HCT116 (cell line): Measurements from ENCODE around the gene TIMM50. TPM values are rescaled to one million over a fixed set of nuclear protein-coding genes. Genes with fewer than 3 reads are reported as not detected.

Experiments
- ATAC-seq: fragments of 200-7000 bp; cut with Tn5 transposase; 2 replicates; pipeline ENCODE4 v1.9.1; 2020; ENCODE audit warnings: mild to moderate bottlenecking, moderate library complexity
- BruUV-seq: library from RNA; stranded (reverse); fragments of 400-500 nt; replicated peaks from 2 replicates; lab custom pipeline; 2021; lab: Mats Ljungman, UMichigan
- CTCF ChIA-PET: fragments of 300-600 bp; sonication (Branson Sonifier 250); formaldehyde crosslinking; loops from one replicate; lab custom pipeline; 2021; ENCODE audit warnings: antibody characterized with exemption; lab: Charles Lee
- POLR2A ChIA-PET: fragments of 300-600, 350-600 bp; sonication (Branson Sonifier 250); formaldehyde crosslinking; loops from one replicate; lab custom pipeline; 2021; ENCODE audit warnings: antibody characterized with exemption; lab: Charles Lee
- RAD21 ChIA-PET, 2 experiments: fragments of 300-600 bp; sonication (Branson Sonifier 250); formaldehyde crosslinking; loops; one replicate each; lab custom pipeline; 2023; ENCODE audit warnings: low total read pairs in 2 of 2; ENCODE audit not compliant: uncharacterized antibody in 2 of 2, unreplicated experiment in 2 of 2, low non-redundant PET in 1 of 2; lab: Charles Lee
- DNase-seq: peaks from one replicate; pipeline ENCODE4 v3.0.0-alpha.2; 2010; ENCODE audit warnings: low read depth, low spot score
- H2AFZ ChIP-seq: fragments of 200-600 bp; shearing (Covaris generic), sonication (generic); 2 replicates; pipeline ENCODE4 v1.6.1; 2017; ENCODE audit warnings: low read depth, mixed run types, mixed read lengths, antibody characterized with exemption, low read length; ENCODE audit not compliant: poor library complexity, severe bottlenecking
- H3K27ac ChIP-seq: 2 replicates; pipeline ENCODE4 v1.5.1; 2012; ENCODE audit warnings: low read depth, low read length
- H3K27me3 ChIP-seq: fragments of 200-600 bp; sonication (generic); 2 replicates; pipeline ENCODE4 v1.6.1; 2016; ENCODE audit warnings: mixed run types, low read length, mixed read lengths; ENCODE audit not compliant: insufficient read depth
- H3K36me3 ChIP-seq, 2 experiments: fragments of 200-500 bp in 1 of 2; fragments of 200-600 bp in 1 of 2; sonication (Bioruptor generic) in 1 of 2; sonication (generic) in 1 of 2; 2 replicates each; pipeline versions ENCODE4 v1.5.1 to v1.6.1; 2014 to 2016; ENCODE audit warnings: low read length in 2 of 2, inconsistent platforms in 1 of 2, mixed read lengths in 1 of 2, mixed run types in 1 of 2; ENCODE audit not compliant: insufficient read depth in 2 of 2, control insufficient read depth in 1 of 2
- H3K4me1 ChIP-seq, 2 experiments: fragments of 200-600 bp in 1 of 2; sonication (generic) in 1 of 2; 2 replicates each; pipeline versions ENCODE4 v1.5.1 to v1.6.1; 2012 to 2017; ENCODE audit warnings: low read length in 2 of 2, inconsistent platforms in 1 of 2, mild to moderate bottlenecking in 1 of 2, mixed read lengths in 1 of 2, mixed run types in 1 of 2, moderate library complexity in 1 of 2; ENCODE audit not compliant: insufficient read depth in 2 of 2, control insufficient read depth in 1 of 2
- H3K4me2 ChIP-seq: fragments of 200-600 bp; sonication (generic); 2 replicates; pipeline ENCODE4 v1.6.1; 2017; ENCODE audit warnings: mixed run types, low read length, mixed read lengths
- H3K4me3 ChIP-seq, 2 experiments: fragments of 200-600 bp in 1 of 2; sonication (generic) in 1 of 2; replicated peaks in 1 of 2; 2 replicates each; pipeline ENCODE4 v1.5.1; 2011 to 2016; ENCODE audit warnings: low read length in 2 of 2, control low read depth in 1 of 2, low read depth in 1 of 2, mild to moderate bottlenecking in 1 of 2, mixed read lengths in 1 of 2, mixed run types in 1 of 2
- H3K79me2 ChIP-seq: fragments of 200-600 bp; sonication (generic); 2 replicates; pipeline ENCODE4 v1.6.1; 2017; ENCODE audit warnings: mild to moderate bottlenecking, mixed run types, low read length, moderate library complexity, mixed read lengths; ENCODE audit not compliant: insufficient read depth
- H3K9ac ChIP-seq: fragments of 200-600 bp; sonication (generic); 2 replicates; pipeline ENCODE4 v1.6.1; 2016; ENCODE audit warnings: low read length, mixed read lengths
- H3K9me2 ChIP-seq: fragments of 200-600 bp; sonication (generic), shearing (Covaris generic); 2 replicates; pipeline ENCODE4 v1.6.1; 2017; ENCODE audit warnings: mixed run types, mild to moderate bottlenecking, moderate library complexity; ENCODE audit not compliant: insufficient read depth
- H3K9me3 ChIP-seq, 2 experiments: fragments of 200-500 bp in 1 of 2; fragments of 200-600 bp in 1 of 2; sonication (Bioruptor generic) in 1 of 2; sonication (generic) in 1 of 2; 2 replicates each; pipeline ENCODE4 v1.6.1; 2014 to 2017; ENCODE audit warnings: low read length in 2 of 2, mixed read lengths in 2 of 2, inconsistent platforms in 1 of 2, low read depth in 1 of 2, mild to moderate bottlenecking in 1 of 2, mixed run types in 1 of 2, moderate library complexity in 1 of 2; ENCODE audit not compliant: control insufficient read depth in 1 of 2, insufficient read depth in 1 of 2
- H4K20me1 ChIP-seq: fragments of 200-600 bp; sonication (generic), shearing (Covaris generic); 2 replicates; pipeline ENCODE4 v1.6.1; 2017; ENCODE audit warnings: mixed run types, mild to moderate bottlenecking, moderate library complexity; ENCODE audit not compliant: insufficient read depth
- ATF3 ChIP-seq: IDR thresholded peaks from 2 replicates; pipeline ENCODE4 v1.6.1; 2012
- CBX3 ChIP-seq: IDR thresholded peaks from 2 replicates; pipeline ENCODE4 v1.6.1; 2012; ENCODE audit warnings: low read depth
- CEBPB ChIP-seq: IDR thresholded peaks from 2 replicates; pipeline ENCODE4 v1.6.1; 2012; ENCODE audit warnings: low read depth
- EGR1 ChIP-seq: IDR thresholded peaks from 2 replicates; pipeline ENCODE4 v1.6.1; 2012; ENCODE audit warnings: low read depth
- ELF1 ChIP-seq: IDR thresholded peaks from 2 replicates; pipeline ENCODE4 v1.6.1; 2012; ENCODE audit warnings: low read depth, borderline replicate concordance
- EZH2phosphoT487 ChIP-seq: fragments of 200-600 bp; IDR thresholded peaks from 2 replicates; pipeline ENCODE4 v1.6.1; 2018; ENCODE audit warnings: antibody characterized with exemption, borderline replicate concordance
- FOSL1 ChIP-seq: IDR thresholded peaks from 2 replicates; pipeline ENCODE4 v1.6.1; 2012; ENCODE audit warnings: low read depth
- MAX ChIP-seq: IDR thresholded peaks from 2 replicates; pipeline ENCODE4 v1.6.1; 2012
- POLR2A ChIP-seq: IDR thresholded peaks from 2 replicates; pipeline ENCODE4 v1.7.0; 2011; ENCODE audit warnings: borderline replicate concordance; ENCODE audit not compliant: insufficient read depth, insufficient read length; ENCODE audit errors: extremely low read depth
- POLR2AphosphoS5 ChIP-seq: IDR thresholded peaks from 2 replicates; pipeline ENCODE4 v1.6.1; 2011; ENCODE audit warnings: mild to moderate bottlenecking, low read depth, low read length, moderate library complexity
- RAD21 ChIP-seq: IDR thresholded peaks from 2 replicates; pipeline ENCODE4 v1.6.1; 2012; ENCODE audit warnings: low read depth, mild to moderate bottlenecking
- SIN3A ChIP-seq: IDR thresholded peaks from 2 replicates; pipeline ENCODE4 v1.6.1; 2012; ENCODE audit warnings: low read depth
- SP1 ChIP-seq: IDR thresholded peaks from 2 replicates; pipeline ENCODE4 v1.6.1; 2012; ENCODE audit warnings: low read depth
- SRF ChIP-seq: IDR thresholded peaks from 2 replicates; pipeline ENCODE4 v1.6.1; 2012; ENCODE audit warnings: low read depth
- TCF7L2 ChIP-seq: IDR thresholded peaks from 2 replicates; pipeline ENCODE4 v1.7.0; 2011; ENCODE audit warnings: borderline replicate concordance, inconsistent platforms; ENCODE audit not compliant: insufficient read depth, insufficient read length; ENCODE audit errors: extremely low read depth
- YY1 ChIP-seq: IDR thresholded peaks from 2 replicates; pipeline ENCODE4 v1.6.1; 2011; ENCODE audit warnings: low read length, low read depth, moderate library complexity, mild to moderate bottlenecking; ENCODE audit not compliant: insufficient replicate concordance; ENCODE audit errors: extremely low read depth
- ZBTB33 ChIP-seq: IDR thresholded peaks from 2 replicates; pipeline ENCODE4 v1.6.1; 2011; ENCODE audit warnings: mild to moderate bottlenecking, low read length, moderate library complexity; ENCODE audit not compliant: insufficient replicate concordance; ENCODE audit errors: extremely low read depth
- ZNF274 ChIP-seq: fragments of 200-500 bp; sonication (Bioruptor generic); IDR thresholded peaks from 2 replicates; pipeline ENCODE4 v1.6.1; 2014; ENCODE audit warnings: mild to moderate bottlenecking, low read depth, low read length, inconsistent platforms
- intact Hi-C: fragments of 100-400 bp; cut with micrococcal nuclease; formaldehyde crosslinking; loops from 2 replicates; pipeline ENCODE4 v1.10.0; 2022
- total RNA-seq: library from RNA; stranded (reverse); gene quantifications from one replicate; pipeline ENCODE4 v1.2.1, GENCODE V29; 2021; ENCODE audit not compliant: unreplicated experiment

The TIMM50 gene
- total RNA-seq, 1 experiment from 2014 or later: 111 TPM

GRCh38 chr19:39434123-39435076, 46.2 kb upstream of the TIMM50 start:
- H3K4me3 ChIP-seq: peak overlapping the region; percentile 98 to 99
- H4K20me1 ChIP-seq: peaks cover 13% of the 10 kb centered on the region; the same call in 1 of the 2 replicates
- H3K9me2 ChIP-seq: no peaks in the 10 kb centered on the region
- ChIA-PET RAD21 (no interaction called here), POLR2A (interaction anchor here (0.8 to 2.6 kb wide), 10 partner anchors 9 to 92 kb away, joined by 3 to 35 read pairs (median 18); partner anchors contain the start of genes MED29, PAF1, SAMD4B and SUPT5H), CTCF (no interaction called here)
- peaks cover 36% of the 10 kb centered on the region for H3K79me2 ChIP-seq
- TF ChIP-seq YY1 (no peak), ZNF274 (no peak), RAD21 (no peak), ZBTB33 (no peak), MAX (no peak), TCF7L2 (no peak), SP1 (no peak), FOSL1 (no peak), POLR2A (no peak), CEBPB (no peak), EGR1 (no peak), SIN3A (no peak), SRF (no peak), ELF1 (no peak), POLR2AphosphoS5 (no peak; the same call in 1 of the 2 replicates), ATF3 (no peak), CBX3 (no peak), EZH2phosphoT487 (no peak)
- ATAC-seq (no peak), DNase-seq (no peak)
- H3K9ac ChIP-seq: peak overlapping the region; percentile 100
- intact Hi-C loops: no loop called here
- H2AFZ ChIP-seq: no peak overlapping the region
- peak overlapping the region; percentile 84 for H3K27ac ChIP-seq
- no peaks in the 10 kb centered on the region for H3K9me3 ChIP-seq
- no TSS peak for BruUV-seq
- peak overlapping the region; percentile 92 for H3K4me2 ChIP-seq
- peaks cover 46 to 76% of the 10 kb centered on the region in 2 experiments for H3K4me1 ChIP-seq
- H3K36me3 ChIP-seq: peaks cover 26 to 34% of the 10 kb centered on the region in 2 experiments; a peak in 3 of 4 replicates
- no peaks in the 10 kb centered on the region for H3K27me3 ChIP-seq
